Measurements from ENCODE around the gene SLC26A6.

SLC26A6 gene

GRCh38 chr3:48633743-48634142 lies 1.5 kb downstream of the SLC26A6 start:
- DNase-seq (ENCODE audit: low spot score) (no peak), FAIRE-seq (no peak)

DNA sequence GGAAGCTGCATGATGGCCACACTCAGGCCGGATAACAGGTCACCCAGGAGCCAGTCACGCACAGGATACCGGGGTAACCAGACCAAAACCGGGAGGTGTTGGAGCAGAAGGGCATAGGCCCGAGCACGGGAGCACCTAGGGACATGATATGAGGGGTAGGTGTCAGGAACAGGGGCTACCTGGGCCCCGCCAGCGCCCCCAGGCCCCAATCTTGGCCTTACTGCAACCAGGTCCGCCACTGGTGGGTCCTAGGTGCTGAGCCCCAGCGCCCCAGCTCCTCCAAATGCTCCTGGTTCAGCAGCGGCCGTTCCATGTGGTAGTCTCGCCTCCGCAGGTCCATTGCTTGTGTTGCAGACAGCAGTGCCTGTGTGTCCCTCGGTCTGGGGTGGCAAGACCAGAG lies 2.0 kb downstream of the SLC26A6 start:
- FAIRE-seq = no peak

GRCh38 chr3:48631516-48632448 lies 3.5 kb downstream of the SLC26A6 start:
- no peak for DNase-seq (ENCODE audit: low spot score)
- no peak for FAIRE-seq

More for the DNA sequence above, 2.0 kb downstream of the SLC26A6 start:
- DNase-seq (ENCODE audit: low spot score) = no peak

GRCh38 chr3:48630833-48631232 lies 4.4 kb downstream of the SLC26A6 start:
- no peak for FAIRE-seq
- no peak for DNase-seq (ENCODE audit: low spot score)

DNA sequence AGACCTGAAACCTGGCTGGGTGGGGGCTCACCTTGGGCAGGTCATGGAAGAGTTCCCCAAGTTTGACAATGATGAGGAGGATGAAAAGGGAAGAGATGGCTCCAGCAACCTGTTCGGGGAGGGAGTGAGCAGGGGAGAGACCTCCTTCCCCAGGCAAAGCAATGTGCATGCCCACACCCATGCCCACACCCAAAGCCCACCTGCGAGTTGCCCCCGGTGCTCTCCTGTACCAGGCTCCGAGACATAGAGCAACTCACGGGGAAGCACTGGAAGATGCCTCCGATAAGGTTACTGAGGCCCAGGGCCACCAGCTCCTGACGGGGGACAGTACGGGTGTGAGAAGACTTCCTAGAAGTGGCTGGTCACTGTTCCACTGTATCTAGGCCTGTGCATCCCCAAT lies 4.9 kb downstream of the SLC26A6 start:
- no peak for DNase-seq (ENCODE audit: low spot score)
- FAIRE-seq = no peak

GRCh38 chr3:48629894-48630293 lies 5.4 kb downstream of the SLC26A6 start:
- DNase-seq (ENCODE audit: low spot score) (no peak), FAIRE-seq (no peak)

DNA sequence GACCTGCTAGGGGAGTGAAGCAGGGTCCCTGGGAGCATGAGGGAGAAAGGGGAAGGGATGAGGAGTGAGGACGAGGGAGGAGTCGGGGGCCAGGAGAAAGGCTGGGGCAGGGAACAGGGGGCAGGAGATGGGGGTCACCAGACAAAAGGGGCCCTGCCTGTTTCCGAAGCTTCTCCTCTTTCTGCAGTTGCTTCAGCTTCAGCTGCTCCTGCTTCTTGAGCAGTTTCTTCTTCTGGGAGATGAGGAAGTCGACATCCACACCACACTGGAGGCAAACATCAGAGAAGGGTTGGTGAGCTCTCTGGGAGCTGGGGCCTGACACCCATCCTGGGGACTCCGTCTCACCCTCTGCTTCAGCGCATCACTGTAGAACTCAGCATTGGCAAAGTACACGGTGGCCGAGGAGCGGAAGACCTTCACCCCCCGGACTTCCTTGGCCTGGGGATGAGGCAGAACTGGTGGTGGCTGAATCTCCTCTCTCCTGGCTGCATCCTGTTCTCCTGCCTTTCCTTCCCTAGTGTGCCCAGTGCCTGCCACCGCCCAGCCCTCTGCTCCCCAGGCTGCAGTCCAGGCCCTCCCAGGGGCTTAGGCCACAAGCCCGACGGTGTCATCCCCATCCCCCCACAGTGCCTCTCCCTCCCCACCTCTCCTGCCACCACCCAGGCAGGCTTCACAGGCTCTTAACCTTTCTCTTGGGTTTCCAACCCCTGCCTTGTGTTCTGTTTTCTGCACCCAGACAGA lies 6.8 kb downstream of the SLC26A6 start:
- DNase-seq (ENCODE audit: low spot score) = no peak
- FAIRE-seq = no peak

- no peak for FAIRE-seq
- no peak for DNase-seq (ENCODE audit: low spot score)
Measured at GRCh38 chr3:48625600-48625999, 9.7 kb downstream of the SLC26A6 start.

DNA sequence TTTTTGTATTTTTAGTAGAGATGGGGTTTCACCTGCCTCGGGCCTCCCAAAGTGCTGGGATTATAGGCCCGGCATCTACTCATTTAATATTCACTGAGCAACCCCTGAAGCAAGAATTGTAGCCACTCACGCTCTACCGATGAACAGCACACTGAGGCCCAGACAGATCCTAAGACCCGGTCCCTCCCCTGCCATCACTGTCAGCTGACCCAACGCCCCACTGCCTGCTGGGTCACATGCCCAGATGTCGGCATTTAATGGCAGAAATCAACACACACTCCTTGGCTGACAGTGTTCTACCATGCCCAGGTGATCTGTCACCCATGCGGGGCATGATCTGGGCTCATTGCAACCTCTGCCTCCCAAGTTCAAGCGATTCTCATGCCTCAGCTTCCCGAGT lies 10.5 kb downstream of the SLC26A6 start:
- no peak for DNase-seq (ENCODE audit: low spot score)
- FAIRE-seq = no peak

DNA sequence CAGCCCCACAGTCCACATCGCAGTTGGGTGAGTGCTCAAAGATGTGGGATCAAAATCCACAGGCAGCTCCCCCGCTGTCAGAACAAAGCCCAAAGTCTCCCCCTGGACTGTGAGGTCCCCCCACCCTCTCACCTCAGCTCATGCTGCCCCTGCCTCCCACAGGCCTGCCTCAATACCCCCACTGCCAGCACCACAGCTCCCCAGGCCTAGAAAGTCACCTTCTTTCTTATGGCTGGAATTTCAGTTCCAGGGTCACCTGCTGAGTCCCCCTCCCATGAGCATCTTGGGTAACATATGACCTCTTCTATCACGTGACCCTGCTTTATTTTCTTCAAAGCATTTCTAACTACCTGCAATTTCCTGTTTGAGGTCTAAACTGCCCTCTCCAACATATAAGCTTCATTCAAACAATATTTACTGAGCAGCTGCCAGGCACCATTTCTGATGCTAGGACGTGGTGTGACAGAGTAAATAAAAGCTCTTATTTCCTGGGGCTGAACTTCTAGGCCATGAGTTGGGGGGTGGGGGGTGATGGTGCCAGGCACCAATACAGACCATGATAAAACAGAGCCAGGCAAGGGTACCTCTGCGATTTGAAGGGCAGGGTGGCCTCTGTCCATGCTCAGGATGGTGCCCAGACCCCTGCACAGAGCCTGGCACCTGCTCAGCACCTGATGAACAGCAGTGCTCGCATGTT lies 11.3 kb downstream of the SLC26A6 start:
- no peak for DNase-seq (ENCODE audit: low spot score)
- FAIRE-seq = no peak

GRCh38 chr3:48621461-48621869 lies 13.8 kb downstream of the SLC26A6 start, which contains the start of gene TMEM89:
Gene TMEM89, minus strand, starts transcription at chr3:48621769. Its CDS starts 13 bp downstream, at chr3:48621756.
- FAIRE-seq (no peak), DNase-seq (ENCODE audit: low spot score) (no peak)

DNA sequence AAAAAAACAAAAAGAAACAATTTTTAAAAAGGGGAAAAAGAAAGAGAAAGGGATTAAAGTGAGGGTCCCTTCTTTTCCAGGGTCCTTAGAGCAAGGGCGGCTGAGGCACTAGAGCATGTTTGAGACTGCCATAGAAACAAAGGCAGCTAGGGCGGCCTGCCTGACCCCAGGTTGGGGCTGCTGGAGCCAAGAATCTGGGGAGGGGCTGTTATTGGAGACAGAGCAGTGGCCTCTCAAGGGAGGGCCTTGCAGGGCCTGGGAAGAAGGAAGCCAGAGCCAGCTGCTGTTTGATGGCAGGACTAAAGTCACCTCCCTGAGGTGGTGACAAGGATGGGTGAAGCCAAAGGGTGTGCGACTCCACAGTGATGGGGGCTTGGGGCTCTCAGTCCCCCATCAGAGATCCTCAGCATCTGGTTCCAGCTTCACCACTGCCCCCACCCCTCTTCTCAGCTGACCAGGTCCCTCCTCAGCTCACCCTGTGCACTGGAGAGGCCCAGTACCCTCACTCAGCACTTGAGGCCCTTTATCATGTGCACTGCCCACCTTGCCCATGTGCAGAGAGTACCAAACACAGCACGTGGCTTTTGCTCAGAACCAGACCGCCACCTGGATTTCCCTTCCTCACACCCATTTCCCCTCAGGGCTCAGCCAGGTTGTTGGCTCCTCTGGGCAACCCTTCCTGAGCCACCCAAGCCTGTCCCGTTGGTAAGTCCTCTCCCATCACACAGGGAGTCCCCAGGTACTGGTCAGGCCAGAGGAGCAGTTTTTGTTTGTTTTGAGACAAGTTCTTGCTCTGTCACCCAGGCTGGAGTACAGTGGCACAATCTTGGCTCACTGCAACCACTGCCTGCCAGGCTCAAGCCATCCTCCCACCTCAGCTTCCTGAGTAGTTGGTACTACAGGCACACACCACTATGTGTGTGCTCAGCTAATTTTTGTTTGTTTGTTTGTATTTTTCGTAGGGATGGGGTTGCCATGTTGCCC lies 15.4 kb downstream of the SLC26A6 start:
- DNase-seq (ENCODE audit: low spot score) = no peak
- no peak for FAIRE-seq

- DNase-seq (ENCODE audit: low spot score) = no peak
- FAIRE-seq = no peak
Measured at GRCh38 chr3:48617559-48617958, 17.7 kb downstream of the SLC26A6 start.

- DNase-seq (ENCODE audit: low spot score) (no peak), FAIRE-seq (no peak)
Measured at GRCh38 chr3:48614044-48614443, 21.2 kb downstream of the SLC26A6 start.

GRCh38 chr3:48612309-48612708 lies 23.0 kb downstream of the SLC26A6 start:
- FAIRE-seq (no peak), DNase-seq (ENCODE audit: low spot score) (no peak)

DNA sequence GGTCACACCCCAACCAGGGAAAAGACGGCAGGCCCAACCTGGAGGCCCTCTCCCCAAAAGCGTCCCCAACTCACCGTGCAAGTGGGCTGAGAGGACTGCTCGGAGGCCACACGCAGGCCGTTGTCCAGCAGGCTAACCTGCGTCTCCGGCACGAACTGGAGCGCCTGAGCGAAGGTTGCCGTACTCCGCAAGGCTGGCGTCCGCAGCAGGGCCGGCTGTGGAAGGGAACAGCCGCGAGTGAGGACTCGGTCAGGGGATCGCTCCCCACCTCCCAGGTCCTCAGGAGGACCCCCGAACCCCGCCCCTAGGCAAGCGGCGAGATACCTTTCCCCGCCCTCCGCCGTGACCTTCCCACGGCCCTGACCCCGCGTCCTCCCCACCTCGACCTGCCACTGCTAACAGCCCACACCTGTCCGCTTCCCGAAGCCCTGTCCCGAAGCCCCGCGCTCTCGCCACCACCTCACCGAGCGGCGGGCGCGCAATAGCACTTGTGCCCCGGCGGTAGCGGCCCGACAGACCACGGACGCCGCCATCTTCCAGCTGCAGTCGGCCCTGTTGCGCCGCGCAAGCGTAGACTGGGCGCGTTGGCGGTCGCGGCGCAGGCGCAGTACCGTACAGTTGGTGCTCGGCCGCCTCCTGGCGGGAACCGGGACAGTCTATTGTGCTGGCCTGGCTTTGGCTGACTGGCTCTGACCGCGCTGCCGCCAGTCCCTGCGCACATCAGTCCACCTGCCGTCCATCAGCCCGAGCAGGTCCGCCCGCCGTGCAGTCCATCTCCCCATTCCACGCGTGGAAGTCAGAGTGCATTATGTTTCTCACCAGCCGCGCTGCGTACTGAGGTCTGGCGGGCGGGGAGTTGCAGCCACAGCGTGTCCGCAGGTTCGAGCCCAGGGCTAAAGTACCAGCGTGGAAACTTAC lies 25.9 kb downstream of the SLC26A6 start, which contains the start of gene UQCRC1:
Gene UQCRC1, minus strand, starts transcription at position 559 of the 918 bp plus-strand sequence. Its CDS starts 26 bp downstream, at position 533.
- peak; percentile 85 for DNase-seq (ENCODE audit: low spot score)
- peak; percentile 51 for FAIRE-seq

GRCh38 chr3:48607519-48607918 lies 27.7 kb downstream of the SLC26A6 start:
- DNase-seq (ENCODE audit: low spot score) (no peak), FAIRE-seq (no peak)

DNA sequence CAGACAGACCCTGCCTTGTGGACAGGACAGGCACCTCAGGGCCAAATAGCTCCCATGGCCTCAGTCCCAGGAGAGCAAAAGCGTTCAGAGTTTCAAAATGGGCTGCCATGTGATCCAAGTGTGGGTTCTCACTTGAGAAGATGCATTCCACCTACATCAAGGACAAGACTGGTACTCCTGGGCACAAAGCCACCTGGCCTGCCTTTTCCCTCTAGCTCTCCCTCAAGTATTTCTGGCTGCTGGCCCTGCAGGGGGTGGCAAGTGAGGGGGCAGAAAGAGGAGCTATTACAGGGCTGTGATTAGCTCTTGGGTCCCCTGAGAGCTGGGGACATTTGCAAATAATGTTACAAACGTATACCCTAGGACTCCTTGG lies 33.7 kb downstream of the SLC26A6 start:
- DNase-seq (ENCODE audit: low spot score) (no peak), FAIRE-seq (no peak)

Measured in RCC 7860 (cell line).